GM18858 (cell line): Measurements from ENCODE around the gene CHRNA9.
"Not testable (repeated sequence)": the region's sequence is repeated elsewhere in the genome, so short reads cannot be mapped to it uniquely, and the experiment has no call there.

Source experiments
- ATAC-seq: cut with Tn5 transposase; IDR thresholded peaks from one replicate; pipeline ENCODE4 v1.9.1; 2021; ENCODE audit not compliant: unreplicated experiment

The CHRNA9 gene

GRCh38 chr4:40378619-40379018 lies 43.5 kb downstream of the CHRNA9 start:
- ATAC-seq = no peak

- no peak for ATAC-seq
Measured at GRCh38 chr4:40379248-40379647, 44.1 kb downstream of the CHRNA9 start.

DNA sequence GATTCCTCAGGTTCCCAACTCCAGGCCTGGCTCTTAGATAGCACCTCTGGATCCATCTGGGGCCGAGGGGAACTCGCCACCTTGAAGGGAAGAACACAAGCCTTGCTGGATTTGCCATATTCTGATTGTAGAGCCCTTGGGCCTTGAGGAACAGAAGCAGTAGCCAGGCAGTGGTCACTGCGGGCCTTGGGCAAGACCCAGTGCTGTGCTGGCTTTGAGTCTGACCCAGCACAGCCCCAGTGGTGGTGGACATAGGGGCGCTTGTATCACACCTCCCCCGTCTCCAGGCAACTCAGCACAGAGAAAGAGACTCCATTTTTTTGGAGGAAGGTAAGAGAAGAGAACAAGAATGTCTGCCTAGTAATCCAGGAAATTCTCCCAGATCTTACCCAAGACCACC lies 45.5 kb downstream of the CHRNA9 start:
- ATAC-seq = no peak

DNA sequence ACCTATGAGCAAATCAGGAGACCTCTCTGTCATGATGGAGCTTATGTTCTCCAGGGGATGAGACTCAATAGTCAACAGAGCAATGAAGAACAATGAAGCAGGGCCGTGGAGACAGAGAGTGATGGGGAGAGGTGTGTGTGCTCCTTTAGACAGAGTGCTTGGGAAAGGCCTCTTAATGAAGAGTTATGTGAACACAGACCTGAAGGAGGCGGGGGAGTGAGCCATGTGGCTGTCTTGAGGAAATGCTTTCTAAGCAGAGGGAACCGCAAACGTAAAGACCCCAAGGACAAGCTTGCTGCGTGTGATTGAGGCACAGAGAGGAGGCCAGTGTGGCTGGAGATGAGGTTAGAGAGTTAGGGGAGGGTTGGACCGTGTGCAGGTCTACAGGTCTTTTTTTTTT lies 53.1 kb downstream of the CHRNA9 start:
- ATAC-seq = no peak

GRCh38 chr4:40389986-40390385 lies 54.9 kb downstream of the CHRNA9 start:
- no peak for ATAC-seq

GRCh38 chr4:40392241-40392640 lies 57.1 kb downstream of the CHRNA9 start:
- ATAC-seq = not testable (repeated sequence)

GRCh38 chr4:40394236-40394635 lies 59.1 kb downstream of the CHRNA9 start:
- no peak for ATAC-seq

- ATAC-seq = no peak
Measured at GRCh38 chr4:40395166-40395900, 60.2 kb downstream of the CHRNA9 start.

GRCh38 chr4:40395908-40396793 lies 61.0 kb downstream of the CHRNA9 start:
- ATAC-seq = no peak

DNA sequence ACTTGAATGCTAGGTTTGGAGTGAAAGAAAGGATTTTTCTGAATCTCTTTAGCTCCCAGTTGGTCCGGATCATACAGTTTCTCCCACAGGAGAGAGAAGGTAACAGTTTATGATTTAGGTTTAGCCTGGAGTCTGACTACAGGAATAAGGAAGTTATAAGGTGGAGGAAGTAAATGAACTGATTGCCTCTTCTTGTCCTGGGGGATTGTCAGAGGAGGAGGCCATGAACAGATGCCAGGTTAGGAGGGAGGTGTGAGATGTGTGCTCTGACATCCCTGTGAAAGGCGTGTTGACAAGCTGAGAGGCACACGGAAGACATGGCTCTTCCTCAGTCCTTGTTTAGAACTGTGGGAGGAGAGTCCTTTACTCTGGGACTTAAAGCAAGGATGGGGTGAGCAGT lies 64.4 kb downstream of the CHRNA9 start:
- ATAC-seq = no peak

GRCh38 chr4:40401096-40401495 lies 66.0 kb downstream of the CHRNA9 start:
- ATAC-seq = no peak

DNA sequence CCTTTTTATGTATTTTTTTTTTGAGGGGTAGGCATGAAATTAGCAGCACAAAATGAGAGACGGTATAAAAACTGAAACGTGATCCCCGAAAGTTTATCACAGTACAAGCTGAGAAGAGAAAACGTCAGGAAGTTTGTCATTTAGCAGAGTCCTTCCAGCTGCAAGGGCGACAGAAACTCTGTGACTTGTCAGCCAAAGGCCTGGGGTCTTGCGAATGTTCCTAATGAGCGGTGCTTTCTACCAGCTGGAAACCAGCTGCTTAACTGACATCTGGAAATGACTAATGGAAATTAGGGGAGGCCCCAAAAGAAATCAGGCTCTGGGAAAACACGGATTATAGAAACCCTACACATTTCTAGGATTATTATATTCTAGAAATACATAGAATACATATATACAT lies 66.5 kb downstream of the CHRNA9 start:
- no peak for ATAC-seq

DNA sequence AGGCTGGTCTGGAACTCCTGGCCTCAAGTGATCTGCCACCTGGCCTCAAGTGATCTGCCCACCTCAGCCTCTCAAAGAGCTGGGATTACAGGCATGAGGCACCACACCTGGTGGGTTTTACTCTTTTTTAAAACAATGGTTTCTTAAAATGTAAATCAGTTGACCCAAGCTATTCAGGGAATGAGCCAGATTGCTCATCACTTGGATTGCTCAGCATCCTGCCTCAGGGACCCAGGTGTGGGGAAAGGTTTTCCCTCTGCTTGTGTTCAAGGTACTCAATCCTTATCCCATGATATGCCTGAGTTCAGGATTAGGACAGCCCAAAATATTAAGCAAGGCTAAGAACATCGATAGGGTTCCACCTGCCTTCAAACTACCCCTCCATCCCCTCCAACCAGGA lies 67.4 kb downstream of the CHRNA9 start:
- no peak for ATAC-seq

DNA sequence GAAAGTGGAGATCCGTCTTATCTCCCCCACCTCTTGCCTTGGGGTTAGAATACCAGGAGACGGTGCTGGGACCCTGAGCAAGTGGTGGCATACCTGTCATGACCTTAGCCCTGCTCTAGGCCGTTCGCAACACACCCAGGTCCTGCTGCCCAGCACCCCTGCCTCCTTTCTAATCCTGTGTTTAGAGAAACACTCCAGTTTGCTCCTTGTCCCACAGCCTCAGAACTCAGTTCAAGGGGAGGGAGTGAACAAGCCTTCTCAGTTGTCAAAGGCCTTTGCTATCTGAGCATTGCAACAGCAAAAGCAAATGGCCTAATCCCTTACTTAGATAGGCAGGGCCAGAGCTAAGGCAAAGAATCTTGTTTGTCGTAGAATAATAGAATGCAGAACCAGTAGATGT lies 67.9 kb downstream of the CHRNA9 start:
- no peak for ATAC-seq
